NCI-H345 (cell line): ENCODE data around the gene DPH5.
"Not testable (repeated sequence)": the region's sequence is repeated elsewhere in the genome, so short reads cannot be mapped to it uniquely, and the experiment has no call there.

ENCODE experiments used
- DNase-seq: peaks from one replicate; lab custom pipeline; 2025; lab: John Stamatoyannopoulos, UW

DPH5 gene

DNA sequence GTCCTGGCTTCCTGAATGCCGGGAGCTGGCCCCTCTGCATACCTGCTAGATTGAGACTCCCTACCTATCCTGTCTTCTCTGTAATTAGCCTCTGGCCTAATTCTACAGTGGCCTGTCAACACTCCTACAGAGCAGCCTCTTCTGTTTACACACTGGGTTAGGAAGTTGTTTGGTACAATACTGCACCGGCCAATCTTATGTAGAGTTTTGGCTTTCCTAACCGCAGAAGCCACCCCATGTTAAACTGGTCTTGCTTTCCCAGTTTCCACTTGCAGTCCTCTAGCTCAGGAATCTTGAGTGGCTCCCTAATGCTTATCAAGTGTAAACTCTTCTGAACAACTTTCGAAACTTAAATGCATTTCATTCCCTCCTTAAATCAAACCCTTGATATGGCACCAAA, 42.8 kb downstream of the DPH5 start:
- no peak for DNase-seq

DNA sequence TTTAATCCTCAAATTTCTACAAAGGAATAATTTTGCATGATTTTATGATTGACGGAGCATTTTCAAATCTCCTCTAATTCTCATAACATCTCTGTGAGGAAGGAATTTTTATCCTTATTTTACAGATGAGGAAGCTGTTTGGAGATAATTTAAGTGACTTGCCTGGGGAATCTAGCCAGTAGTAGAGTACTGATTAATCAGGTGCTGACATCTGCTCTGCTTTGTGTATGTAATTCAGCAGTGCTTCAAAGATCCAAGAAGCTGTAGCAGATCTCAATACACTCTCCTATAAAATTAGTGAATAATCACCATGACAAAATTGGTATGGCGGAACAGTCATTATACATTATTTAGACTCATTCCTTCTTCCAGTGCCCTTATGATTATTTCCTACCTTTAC, 46.0 kb downstream of the DPH5 start:
- no peak for DNase-seq

DNA sequence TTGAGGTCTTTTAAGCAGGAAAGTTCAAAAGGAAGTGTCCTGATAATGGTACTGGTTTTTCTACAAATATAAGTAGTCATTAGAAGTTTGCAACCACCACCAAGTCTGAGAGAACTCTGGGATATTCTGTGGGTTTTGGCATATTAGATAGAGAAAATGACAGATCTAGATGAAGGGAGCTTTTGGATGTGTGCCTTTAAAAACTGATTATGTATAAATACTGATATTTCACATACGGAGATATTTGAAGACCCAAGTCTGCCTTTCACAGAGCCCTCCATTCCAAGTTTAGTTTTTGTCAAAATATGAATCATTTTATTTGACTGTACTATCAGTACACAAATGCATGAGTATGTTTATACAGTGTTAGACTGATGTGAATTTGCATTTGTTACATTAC, 48.6 kb downstream of the DPH5 start:
- no peak for DNase-seq

DNA sequence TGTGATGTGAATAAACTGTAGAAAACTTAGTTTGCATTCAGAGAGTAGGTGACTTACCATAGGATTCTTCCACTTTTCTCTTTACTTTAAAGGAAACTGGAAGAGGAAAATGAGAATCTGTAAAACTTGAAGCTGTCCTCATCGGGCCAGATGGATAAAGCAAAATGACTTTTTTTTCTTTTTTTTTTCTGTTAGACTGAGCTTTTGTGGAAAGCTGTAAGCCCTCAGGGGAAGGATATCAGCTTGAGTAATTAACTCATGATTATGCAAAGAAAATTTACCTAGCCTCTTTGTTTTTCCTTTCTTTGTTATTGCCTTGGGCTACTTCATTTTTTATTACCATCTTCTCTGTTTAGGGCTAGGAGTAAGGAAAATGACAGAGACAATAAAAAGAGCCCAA, 53.4 kb downstream of the DPH5 start:
- no peak for DNase-seq

- no peak for DNase-seq
Observed at GRCh38 chr1:100971021-100971420, 54.6 kb downstream of the DPH5 start.

DNA sequence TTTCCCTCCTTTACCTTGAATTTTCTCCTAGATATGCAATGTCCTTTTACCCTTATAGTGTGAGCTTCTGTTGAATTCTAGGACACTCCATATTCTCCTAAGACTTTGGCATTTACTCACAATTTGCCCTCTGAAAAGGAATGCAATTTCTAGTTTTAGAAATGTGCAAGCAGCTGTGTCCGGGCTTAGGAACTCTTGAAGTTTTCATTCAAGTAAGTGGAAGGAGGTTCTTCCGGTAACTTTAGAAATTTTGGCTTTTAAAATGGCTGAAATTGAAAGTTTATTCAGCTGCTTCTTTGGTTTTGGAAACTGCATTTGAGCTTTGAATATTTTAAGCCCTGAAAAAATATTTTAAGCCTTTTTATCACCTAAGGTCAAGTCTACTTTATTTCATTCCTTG, 56.3 kb downstream of the DPH5 start:
- no peak for DNase-seq

- DNase-seq = no peak
Observed at GRCh38 chr1:100968621-100969020, 57.0 kb downstream of the DPH5 start.

- DNase-seq = no peak
Observed at GRCh38 chr1:100960098-100960497, 65.5 kb downstream of the DPH5 start.

GRCh38 chr1:100959502-100960060, 66.0 kb downstream of the DPH5 start:
- no peak for DNase-seq

GRCh38 chr1:100955322-100955721, 70.3 kb downstream of the DPH5 start:
- no peak for DNase-seq

GRCh38 chr1:100953960-100954730, 71.4 kb downstream of the DPH5 start:
- no peak for DNase-seq

- not testable (repeated sequence) for DNase-seq
Observed at GRCh38 chr1:100952970-100953369, 72.6 kb downstream of the DPH5 start.

- DNase-seq = no peak
Observed at GRCh38 chr1:100952104-100952745, 73.4 kb downstream of the DPH5 start.

DNA sequence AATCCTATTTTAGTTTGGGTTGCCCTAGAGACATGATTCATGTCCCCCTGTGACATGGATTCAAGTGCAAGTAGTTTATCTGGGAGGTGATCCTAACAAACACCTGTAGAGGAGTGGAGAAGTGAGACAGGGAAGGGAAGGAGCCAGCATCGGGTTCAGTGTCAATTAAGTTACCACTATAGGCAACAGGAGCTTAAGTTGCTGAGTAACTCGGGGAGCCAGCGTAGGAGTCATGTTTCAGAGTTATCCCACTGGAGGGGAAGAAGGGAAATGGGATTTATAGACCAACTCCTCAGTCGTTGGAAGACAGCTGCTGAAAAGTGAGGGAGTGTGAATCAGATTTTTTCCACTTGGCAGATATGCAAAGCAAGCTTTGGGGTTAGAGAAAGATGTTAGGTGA, 74.8 kb downstream of the DPH5 start:
- DNase-seq = no peak

GRCh38 chr1:100950337-100950736, 75.2 kb downstream of the DPH5 start:
- DNase-seq = no peak

DNA sequence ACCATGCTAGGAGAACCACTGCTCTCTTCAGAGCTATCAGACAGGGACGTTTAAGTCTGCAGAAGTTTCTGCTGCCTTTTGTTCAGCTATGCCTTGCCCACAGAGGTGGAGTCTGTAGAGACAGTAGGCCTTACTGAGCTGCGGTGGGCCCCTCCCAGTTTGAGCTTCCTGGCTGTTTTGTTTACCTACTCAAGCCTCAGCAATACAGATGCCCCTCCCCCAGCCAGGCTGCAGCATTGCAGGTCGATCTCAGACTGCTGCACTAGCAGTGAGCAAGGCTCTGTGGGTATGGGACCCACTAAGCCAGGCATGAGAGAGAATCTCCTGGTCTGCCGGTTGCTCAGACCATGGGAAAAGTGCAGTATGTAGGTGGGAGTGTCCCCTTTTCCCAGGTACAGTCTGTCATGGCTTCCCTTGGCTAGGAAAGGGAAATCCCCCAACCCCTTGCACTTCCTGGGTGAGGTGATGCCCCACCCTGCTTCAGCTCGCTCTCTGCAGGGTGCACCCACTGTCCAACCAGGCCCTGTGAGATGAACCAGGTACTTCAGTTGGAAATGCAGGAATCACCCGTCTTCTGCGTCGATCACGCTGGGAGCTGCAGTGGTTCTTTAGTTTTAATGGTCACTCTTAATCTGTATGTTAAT, 75.9 kb downstream of the DPH5 start:
- peak; percentile 82 for DNase-seq

DNA sequence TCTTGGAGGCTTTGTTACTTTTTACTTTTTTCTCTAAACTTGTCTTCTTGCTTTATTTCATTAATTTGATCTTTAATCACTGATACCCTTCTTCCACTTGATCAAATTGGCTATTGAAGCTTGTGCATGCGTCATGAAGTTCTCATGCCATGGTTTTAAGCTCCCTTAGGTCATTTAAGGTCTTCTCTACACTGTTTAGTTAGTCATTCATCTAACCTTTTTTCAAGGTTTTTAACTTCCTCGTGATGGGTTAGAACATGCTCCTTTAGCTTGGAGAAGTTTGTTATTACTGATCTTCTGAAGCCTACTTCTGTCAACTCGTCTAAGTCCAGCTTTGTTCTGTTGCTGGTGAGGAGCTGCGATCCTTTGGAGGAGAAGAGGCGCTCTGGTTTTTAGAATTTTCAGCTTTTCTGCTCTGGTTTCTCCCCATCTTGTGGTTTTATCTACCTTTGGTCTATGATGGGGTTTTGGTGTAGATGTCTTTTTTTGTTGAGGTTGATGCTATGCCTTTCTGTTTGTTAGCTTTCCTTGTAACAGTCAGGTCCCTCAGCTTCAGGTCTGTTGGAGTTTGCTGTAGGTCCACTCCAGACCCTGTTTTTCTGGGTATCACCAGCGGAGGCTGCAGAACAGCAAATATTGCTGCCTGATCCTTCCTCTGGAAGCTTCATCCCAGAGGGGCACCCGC, 76.7 kb downstream of the DPH5 start:
- not testable (repeated sequence) for DNase-seq

DNA sequence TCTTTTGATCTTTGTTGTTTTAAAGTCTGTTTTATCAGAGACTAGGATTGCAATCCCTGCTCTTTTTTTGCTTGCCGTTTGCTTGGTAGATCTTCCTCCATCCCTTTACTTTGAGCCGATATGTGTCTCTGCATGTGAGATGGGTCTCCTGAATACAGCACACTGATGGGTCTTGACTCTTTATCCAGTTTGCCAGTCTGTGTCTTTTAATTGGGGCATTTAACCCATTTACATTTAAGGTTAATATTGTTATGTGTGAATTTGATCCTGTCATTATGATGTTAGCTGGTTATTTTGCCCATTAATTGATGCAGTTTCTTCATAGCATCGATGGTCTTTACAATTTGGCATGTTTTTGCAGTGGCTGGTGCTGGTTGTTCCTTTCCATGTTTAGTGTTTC, 77.8 kb downstream of the DPH5 start:
- not testable (repeated sequence) for DNase-seq

- not testable (repeated sequence) for DNase-seq
Observed at GRCh38 chr1:100946064-100946463, 79.5 kb downstream of the DPH5 start.

DNA sequence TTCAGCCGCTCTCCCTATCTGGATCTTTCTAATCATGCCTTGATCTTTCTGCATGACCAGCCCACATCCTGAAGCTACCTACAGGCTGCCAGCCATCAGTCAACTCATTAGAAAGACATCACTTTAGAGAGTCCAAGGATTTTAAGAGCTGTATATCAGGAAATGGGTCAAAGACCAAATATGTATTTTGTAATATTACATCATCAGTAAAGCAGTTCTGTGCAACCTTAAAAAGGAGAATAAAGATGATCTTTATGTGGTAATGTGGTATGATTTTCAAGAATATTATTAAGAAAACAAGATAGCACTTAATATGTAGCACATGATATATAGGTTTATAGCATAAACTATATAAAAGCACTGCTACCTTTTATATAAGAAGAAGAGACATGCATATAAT, 82.1 kb downstream of the DPH5 start:
- no peak for DNase-seq

GRCh38 chr1:100942304-100943046, 83.1 kb downstream of the DPH5 start:
- no peak for DNase-seq
